Measurements from ENCODE around the gene PHETA1.
"Not testable (repeated sequence)": the region's sequence is repeated elsewhere in the genome, so short reads cannot be mapped to it uniquely, and the experiment has no call there.

PHETA1 gene

DNA sequence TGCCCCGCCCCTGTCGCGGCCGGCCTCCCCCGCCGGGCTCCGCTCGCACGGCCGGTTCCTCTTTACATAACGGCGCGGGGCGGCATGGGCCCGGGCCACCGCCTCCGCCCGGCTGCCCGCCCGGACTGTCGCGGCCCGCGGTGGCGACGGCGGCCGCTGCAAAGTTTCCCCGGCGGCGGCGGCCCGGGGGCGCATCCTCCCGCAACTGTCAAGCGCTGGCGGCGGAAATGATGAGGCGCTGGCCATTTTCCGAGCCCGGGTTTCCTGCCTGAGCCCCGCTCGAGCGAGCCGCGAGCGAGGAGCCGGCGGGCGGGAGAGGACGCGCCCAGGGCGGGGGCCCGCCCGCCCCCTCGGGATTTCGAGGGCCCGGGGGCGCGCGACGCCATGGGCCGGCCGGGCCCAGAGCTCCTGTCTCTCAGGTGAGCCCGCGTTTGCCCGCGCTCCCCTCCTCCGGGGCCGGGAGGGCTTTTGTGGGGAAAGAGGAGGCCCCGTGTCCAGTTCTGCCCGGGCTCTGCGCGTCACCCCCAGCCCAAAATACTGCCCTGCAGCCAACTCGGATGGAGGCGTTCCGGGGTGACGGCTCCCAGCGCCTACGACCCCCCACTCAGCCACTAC, 37.1 kb upstream of the PHETA1 start, which contains the start of gene SH2B3:
SH2B3 (plus strand) TSS at position 65 of the 615 bp plus-strand sequence. CDS start 12,223 bp downstream, outside the sequence.
- no peak for DNase-seq

GRCh38 chr12:111405149-111405858, 36.4 kb upstream of the PHETA1 start:
- DNase-seq, result peak; percentile 46 to 98 (median 87)

- peak in 1 of 56 donors; percentile 74 for DNase-seq
Observed at GRCh38 chr12:111404362-111405148, 35.7 kb upstream of the PHETA1 start.

GRCh38 chr12:111402490-111402824, 33.6 kb upstream of the PHETA1 start:
- not testable (repeated sequence) for DNase-seq

GRCh38 chr12:111401167-111401605, 32.3 kb upstream of the PHETA1 start:
- DNase-seq, result no peak

GRCh38 chr12:111399741-111400404, 31.0 kb upstream of the PHETA1 start:
- DNase-seq, result not testable (repeated sequence)

GRCh38 chr12:111398530-111398929, 29.6 kb upstream of the PHETA1 start:
- DNase-seq, result peak in 2 of 56 donors; percentile 9 to 16

DNA sequence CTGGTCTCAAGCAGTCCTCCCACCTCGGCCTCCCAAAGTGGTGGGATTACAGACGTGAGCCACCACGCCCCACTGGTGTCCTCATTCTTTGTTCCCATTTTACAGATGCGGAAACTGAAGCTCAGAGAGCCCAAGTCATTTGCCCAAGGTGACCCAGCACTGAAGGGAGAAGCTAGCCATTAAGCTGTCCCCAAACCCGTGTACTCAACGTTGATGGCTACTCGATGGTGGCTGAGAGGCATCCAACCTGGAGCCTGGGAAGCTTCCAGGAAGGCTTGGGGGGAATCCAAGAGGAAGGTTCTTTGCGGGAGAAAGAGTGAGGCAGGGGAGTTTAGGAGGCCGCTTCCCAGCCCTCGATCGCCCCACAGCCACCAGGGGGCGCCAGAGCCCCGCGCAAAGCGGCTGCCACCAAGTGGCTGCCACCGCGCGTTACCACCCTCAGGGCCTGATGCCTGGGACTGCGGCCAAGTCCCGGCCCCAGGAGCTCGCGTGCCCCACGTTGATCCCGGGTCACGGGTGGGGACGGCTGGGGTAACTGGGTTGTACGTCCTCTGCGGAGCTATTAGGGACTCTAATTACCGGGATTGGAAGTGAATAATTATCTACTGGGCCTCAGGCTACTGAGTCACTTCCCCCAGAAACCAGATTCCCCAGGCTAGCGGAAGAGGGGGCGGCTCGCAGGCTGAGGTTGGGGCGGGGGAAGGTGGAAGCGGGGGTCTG, 28.0 kb upstream of the PHETA1 start:
- DNase-seq, result peak; percentile 12 to 91 (median 70)

DNA sequence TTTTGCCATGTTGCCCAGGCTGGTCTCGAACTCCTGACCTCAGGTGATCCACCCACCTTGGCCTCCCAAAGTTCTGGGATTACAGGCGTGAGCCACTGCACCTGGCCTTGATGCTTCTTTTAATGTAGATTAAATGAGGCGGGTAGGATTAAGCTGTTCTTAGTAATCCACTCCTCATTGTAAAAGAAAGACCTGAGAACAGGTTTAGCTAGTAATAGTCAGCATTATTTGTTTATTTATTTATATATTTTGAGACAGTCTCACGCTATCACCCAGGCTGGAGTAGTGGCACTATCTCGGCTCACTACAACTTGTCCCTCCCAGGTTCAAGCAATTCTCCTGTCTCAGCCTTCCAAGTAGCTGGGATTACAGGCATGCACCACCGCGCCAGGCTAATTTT, 27.4 kb upstream of the PHETA1 start:
- not testable (repeated sequence) for DNase-seq

DNA sequence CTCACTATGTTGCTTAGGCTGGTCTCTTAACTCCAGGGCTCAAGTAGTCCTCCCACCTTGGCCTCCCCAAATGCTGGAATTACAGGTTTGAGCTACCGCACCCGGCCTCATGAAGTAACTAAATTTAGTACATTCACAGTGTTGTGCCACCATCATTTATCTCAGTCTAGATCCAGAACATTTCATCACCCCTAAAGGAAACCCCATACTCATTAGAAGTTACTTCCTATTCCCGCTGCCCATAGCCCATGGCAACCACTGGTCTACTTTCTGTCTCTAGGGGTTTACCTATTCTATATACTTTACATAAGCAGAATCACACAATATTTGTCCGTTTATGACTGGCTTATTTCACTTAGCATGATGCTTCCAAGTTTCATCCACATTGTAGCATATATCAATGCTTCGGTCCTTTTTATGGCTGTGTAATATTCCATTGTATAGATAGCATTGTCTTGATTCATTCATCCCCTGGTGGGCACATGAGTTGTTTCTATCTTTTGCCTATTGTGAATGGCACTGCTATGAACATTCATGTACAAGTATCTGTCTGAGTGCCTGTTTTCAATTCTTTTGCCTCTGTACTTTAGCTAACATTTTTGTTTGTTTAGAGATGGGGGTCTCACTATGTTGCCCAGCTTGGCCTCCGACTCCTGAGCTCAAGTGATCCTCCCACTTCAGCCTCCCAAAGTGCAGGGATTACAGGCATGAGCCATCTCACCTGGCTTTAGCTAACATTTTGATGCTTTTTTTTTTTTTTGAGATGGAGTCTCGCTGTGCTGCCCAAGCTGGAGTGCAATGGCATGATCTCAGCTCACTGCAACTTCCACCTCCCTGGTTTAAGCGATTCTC, 26.7 kb upstream of the PHETA1 start:
- no peak for DNase-seq

DNA sequence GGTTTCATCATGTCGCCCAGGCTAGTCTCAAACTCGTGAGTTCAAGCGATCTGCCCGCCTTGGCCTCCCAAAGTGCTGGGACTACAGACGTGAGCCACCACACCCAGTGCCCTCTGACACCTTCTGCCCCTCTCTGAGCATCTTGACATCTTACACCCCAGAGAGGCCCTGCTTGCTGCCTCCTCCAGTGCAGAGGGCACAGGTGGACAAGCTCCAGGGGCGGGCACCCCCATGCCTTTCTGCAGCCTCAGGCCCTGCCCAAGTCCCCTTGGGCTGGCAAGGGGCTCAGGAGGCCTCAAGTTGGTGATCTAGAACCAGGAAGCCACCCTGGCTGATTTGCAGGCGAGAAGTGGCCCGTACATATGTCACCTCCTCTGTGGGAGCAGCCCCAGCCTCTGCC, 25.6 kb upstream of the PHETA1 start:
- no peak for DNase-seq

GRCh38 chr12:111393700-111394300, 24.9 kb upstream of the PHETA1 start:
- DNase-seq, result peak in 3 of 56 donors; percentile 7 to 23 (median 10)

DNA sequence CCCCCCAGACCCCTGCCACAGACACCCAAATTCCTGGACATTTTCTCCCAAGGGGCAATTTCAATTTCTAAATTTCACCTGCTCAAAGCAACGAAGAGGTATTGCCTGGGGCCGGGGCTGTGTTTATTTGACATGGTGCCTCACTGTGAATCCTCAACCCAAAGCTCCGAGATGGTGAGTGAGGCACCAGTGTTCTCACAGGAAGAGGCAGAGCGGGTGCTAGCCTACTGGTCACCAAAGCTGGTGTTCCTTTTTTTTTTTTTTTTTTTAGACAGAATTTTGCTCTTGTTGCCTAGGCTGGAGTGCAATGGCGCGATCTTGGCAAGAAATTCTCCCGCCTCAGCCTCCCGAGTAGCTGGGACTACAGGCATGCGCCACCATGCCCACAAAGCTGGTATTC, 22.0 kb upstream of the PHETA1 start:
- no peak for DNase-seq

- no peak for DNase-seq
Observed at GRCh38 chr12:111389635-111390034, 20.7 kb upstream of the PHETA1 start.

- DNase-seq, result no peak
Observed at GRCh38 chr12:111387747-111388323, 18.9 kb upstream of the PHETA1 start.

GRCh38 chr12:111386885-111387284, 18.0 kb upstream of the PHETA1 start:
- no peak for DNase-seq

DNA sequence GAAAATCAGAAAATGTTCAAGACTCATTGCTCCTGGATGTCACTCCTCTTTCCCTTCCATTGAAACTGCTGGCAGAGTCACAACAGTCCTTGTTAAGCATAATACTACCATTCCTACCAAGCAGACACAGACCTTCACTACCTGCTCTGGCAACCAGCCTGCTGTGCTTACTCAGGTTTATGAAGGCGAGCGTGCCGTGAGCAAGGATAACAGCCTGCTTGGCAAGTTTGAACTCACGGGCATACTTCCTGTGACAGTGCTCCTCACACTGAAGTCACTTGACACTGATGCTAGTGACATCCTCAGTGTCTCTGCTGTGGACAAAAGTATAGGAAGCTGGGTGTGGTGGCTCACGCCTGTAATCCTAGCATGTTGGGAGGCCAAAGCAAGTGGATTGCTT, 15.7 kb upstream of the PHETA1 start:
- no peak for DNase-seq

DNA sequence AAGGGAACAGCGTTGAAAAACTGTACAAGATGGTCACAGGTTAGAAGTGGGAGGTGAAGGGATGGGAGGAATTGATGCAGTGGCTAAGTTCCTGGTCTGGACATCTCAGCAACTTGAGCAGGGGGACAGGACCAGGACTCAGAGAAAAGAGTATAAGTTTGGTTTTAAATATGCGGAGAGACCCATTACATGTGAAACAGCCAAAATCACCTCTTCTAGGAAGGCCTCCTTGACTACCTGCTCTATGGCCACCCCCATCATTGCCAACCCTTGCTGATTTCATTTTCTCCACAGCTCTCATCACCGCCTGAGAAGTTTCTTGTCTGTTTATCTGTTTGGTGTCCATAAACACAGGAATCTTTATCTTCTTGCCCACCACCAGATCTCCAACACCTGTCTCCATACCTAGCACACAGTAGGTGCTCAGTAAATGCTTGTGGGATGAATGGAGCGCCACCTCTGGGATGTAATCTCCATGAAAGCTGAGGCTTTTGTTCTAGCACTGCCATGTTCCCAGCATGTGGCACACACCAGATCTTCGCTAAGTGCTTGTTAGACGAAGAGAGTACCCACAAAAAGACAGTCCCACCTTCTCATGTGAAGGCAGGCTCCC, 11.2 kb upstream of the PHETA1 start:
- no peak for DNase-seq

- DNase-seq, result no peak
Observed at GRCh38 chr12:111377440-111377839, 8.5 kb upstream of the PHETA1 start.
